Karpas-422 (cell line): ENCODE results near the gene RAB4A. TPM values are rescaled to one million over a fixed set of nuclear protein-coding genes. Genes with fewer than 3 reads are reported as not detected.

Experiments used
- DNase-seq: peaks from one replicate; pipeline ENCODE4 v3.0.0-alpha.2; 2015
- H2AFZ ChIP-seq: fragments of 200-600 bp; sonication (generic); 2 replicates; pipeline ENCODE4 v1.6.1; 2014; ENCODE audit warnings: antibody characterized with exemption, low read length, mixed read lengths
- H3K27ac ChIP-seq: fragments of 200-600 bp; sonication (generic); 2 replicates; pipeline ENCODE4 v1.5.1; 2014; ENCODE audit warnings: mild to moderate bottlenecking, low read length, moderate library complexity
- H3K27me3 ChIP-seq: fragments of 200-600 bp; sonication (generic); 2 replicates; pipeline ENCODE4 v1.6.1; 2014; ENCODE audit warnings: low read length, mixed read lengths
- H3K36me3 ChIP-seq: fragments of 200-600 bp; sonication (generic); 2 replicates; pipeline ENCODE4 v1.6.1; 2014; ENCODE audit warnings: low read length, mixed read lengths; ENCODE audit not compliant: insufficient read depth
- H3K4me1 ChIP-seq: fragments of 200-600 bp; sonication (generic); 2 replicates; pipeline ENCODE4 v1.6.1; 2014; ENCODE audit warnings: mild to moderate bottlenecking, low read length, mixed read lengths
- H3K4me2 ChIP-seq: fragments of 200-600 bp; sonication (generic); 2 replicates; pipeline ENCODE4 v1.6.1; 2014; ENCODE audit warnings: low read length, low read depth, mild to moderate bottlenecking; ENCODE audit not compliant: poor library complexity, severe bottlenecking
- H3K4me3 ChIP-seq: fragments of 200-600 bp; sonication (generic); 2 replicates; pipeline ENCODE4 v1.5.1; 2014; ENCODE audit warnings: mild to moderate bottlenecking, antibody characterized with exemption, low read length, mixed read lengths
- H3K79me2 ChIP-seq: fragments of 200-600 bp; sonication (generic); 2 replicates; pipeline ENCODE4 v1.6.1; 2014; ENCODE audit warnings: mild to moderate bottlenecking, low read length, mixed read lengths
- H3K9ac ChIP-seq: fragments of 200-600 bp; sonication (generic); 2 replicates; pipeline ENCODE4 v1.6.0; 2014; ENCODE audit warnings: low read length
- H3K9me2 ChIP-seq: fragments of 200-600 bp; sonication (generic), shearing (Covaris generic); replicated peaks from 2 replicates; pipeline ENCODE4 v1.6.0; 2014; ENCODE audit warnings: mild to moderate bottlenecking, low read length, moderate library complexity; ENCODE audit not compliant: insufficient read depth
- H3K9me3 ChIP-seq: fragments of 300-700, 200-600 bp; sonication (generic); 2 replicates; pipeline ENCODE4 v1.6.1; 2014; ENCODE audit warnings: low read length, mixed read lengths
- H4K20me1 ChIP-seq: fragments of 200-600 bp; sonication (generic); 2 replicates; pipeline ENCODE4 v1.6.1; 2014; ENCODE audit warnings: mild to moderate bottlenecking, antibody characterized with exemption, low read length, low read depth; ENCODE audit not compliant: insufficient read depth
- total RNA-seq: library from RNA; depleted of rRNA; stranded (reverse); fragments of >200 nt; shearing (Covaris generic); gene quantifications from 2 replicates; pipeline ENCODE4 v1.2.3, GENCODE V29; 2014; ENCODE audit warnings: low replicate concordance

The RAB4A gene
- total RNA-seq, 1 experiment from 2014 or later: not detected

DNA sequence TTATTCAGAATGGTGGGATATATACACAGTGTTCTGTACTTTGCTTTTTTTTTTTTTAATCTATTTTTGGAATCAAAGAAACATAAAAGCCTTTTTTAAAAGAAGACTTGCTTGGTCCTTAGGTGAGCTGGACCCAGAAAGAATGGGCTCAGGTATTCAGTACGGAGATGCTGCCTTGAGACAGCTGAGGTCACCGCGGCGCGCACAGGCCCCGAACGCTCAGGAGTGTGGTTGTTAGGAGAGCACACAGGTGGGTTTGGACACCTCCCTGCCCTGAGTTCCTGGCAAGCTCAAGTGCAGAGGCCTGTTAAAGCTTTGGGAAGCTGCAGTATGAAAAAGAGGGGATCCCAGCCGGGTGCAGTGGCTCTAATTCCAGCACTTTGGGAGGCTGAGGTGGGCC, 31.8 kb downstream of the RAB4A start:
- H3K9me2 ChIP-seq: no peaks in the 10 kb centered on the region
- no peak overlapping the region for H3K9ac ChIP-seq
- no peak overlapping the region for H3K27ac ChIP-seq
- H2AFZ ChIP-seq: no peak overlapping the region
- no peaks in the 10 kb centered on the region for H4K20me1 ChIP-seq
- no peaks in the 10 kb centered on the region for H3K4me1 ChIP-seq
- H3K4me3 ChIP-seq: no peak overlapping the region
- no peaks in the 10 kb centered on the region for H3K79me2 ChIP-seq
- DNase-seq: no peak
- H3K4me2 ChIP-seq: no peak overlapping the region
- H3K27me3 ChIP-seq: no peaks in the 10 kb centered on the region
- H3K9me3 ChIP-seq: no peaks in the 10 kb centered on the region
- H3K36me3 ChIP-seq: no peaks in the 10 kb centered on the region

GRCh38 chr1:229303855-229304254, 32.9 kb downstream of the RAB4A start:
- H3K36me3 ChIP-seq: no peaks in the 10 kb centered on the region
- no peaks in the 10 kb centered on the region for H3K27me3 ChIP-seq
- peak overlapping the region; percentile 11 for H3K4me2 ChIP-seq
- H3K9me2 ChIP-seq: no peaks in the 10 kb centered on the region
- H3K9me3 ChIP-seq: no peaks in the 10 kb centered on the region
- no peaks in the 10 kb centered on the region for H4K20me1 ChIP-seq
- H3K79me2 ChIP-seq: no peaks in the 10 kb centered on the region
- H3K4me3 ChIP-seq: no peak overlapping the region
- H3K27ac ChIP-seq: no peak overlapping the region
- H2AFZ ChIP-seq: no peak overlapping the region
- no peaks in the 10 kb centered on the region for H3K4me1 ChIP-seq
- H3K9ac ChIP-seq: no peak overlapping the region
- DNase-seq: no peak

GRCh38 chr1:229305392-229305791, 34.5 kb downstream of the RAB4A start:
- no peaks in the 10 kb centered on the region for H3K9me3 ChIP-seq
- no peaks in the 10 kb centered on the region for H4K20me1 ChIP-seq
- no peaks in the 10 kb centered on the region for H3K79me2 ChIP-seq
- H3K4me2 ChIP-seq: no peak overlapping the region
- H3K9me2 ChIP-seq: no peaks in the 10 kb centered on the region
- no peak overlapping the region for H3K4me3 ChIP-seq
- DNase-seq: no peak
- no peak overlapping the region for H2AFZ ChIP-seq
- H3K9ac ChIP-seq: no peak overlapping the region
- H3K4me1 ChIP-seq: no peaks in the 10 kb centered on the region
- no peaks in the 10 kb centered on the region for H3K36me3 ChIP-seq
- no peak overlapping the region for H3K27ac ChIP-seq
- no peaks in the 10 kb centered on the region for H3K27me3 ChIP-seq

GRCh38 chr1:229309074-229309473, 38.2 kb downstream of the RAB4A start:
- Histone ChIP-seq H3K9ac (no peak overlapping the region), H3K27me3 (no peaks in the 10 kb centered on the region), H2AFZ (no peak overlapping the region), H3K36me3 (no peaks in the 10 kb centered on the region), H3K4me2 (no peak overlapping the region), H3K4me1 (no peaks in the 10 kb centered on the region), H3K27ac (no peak overlapping the region), H4K20me1 (no peaks in the 10 kb centered on the region), H3K79me2 (no peaks in the 10 kb centered on the region), H3K9me2 (no peaks in the 10 kb centered on the region), H3K4me3 (no peak overlapping the region), H3K9me3 (no peaks in the 10 kb centered on the region)
- DNase-seq: no peak

GRCh38 chr1:229309684-229310083, 38.8 kb downstream of the RAB4A start:
- DNase-seq: no peak
- Histone ChIP-seq H3K36me3 (no peaks in the 10 kb centered on the region), H3K9me3 (no peaks in the 10 kb centered on the region), H3K4me2 (no peak overlapping the region), H3K9ac (no peak overlapping the region), H2AFZ (no peak overlapping the region), H4K20me1 (no peaks in the 10 kb centered on the region), H3K4me3 (no peak overlapping the region), H3K27me3 (no peaks in the 10 kb centered on the region), H3K27ac (no peak overlapping the region), H3K4me1 (no peaks in the 10 kb centered on the region), H3K79me2 (no peaks in the 10 kb centered on the region), H3K9me2 (no peaks in the 10 kb centered on the region)

DNA sequence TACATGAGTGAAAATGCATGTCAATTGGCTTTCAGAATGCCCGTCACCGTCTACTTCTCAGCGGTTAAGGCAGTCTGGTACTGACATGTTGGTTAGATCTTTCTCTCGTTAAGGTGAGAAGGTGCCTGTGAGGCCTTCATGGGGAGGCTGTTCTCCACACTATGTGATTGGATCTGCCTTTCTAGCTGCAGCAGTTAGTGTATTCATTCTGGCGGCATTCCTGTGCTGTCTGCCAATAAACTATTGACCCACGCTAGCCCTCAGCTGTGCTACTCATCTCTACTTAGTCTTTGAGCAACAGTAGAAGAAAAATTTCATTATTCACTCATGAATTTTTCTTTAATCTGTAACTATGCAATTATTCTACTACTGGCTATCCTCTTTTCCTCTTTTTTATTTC, 39.9 kb downstream of the RAB4A start:
- no peak overlapping the region for H3K9ac ChIP-seq
- no peaks in the 10 kb centered on the region for H3K4me1 ChIP-seq
- no peaks in the 10 kb centered on the region for H3K9me2 ChIP-seq
- H3K36me3 ChIP-seq: no peaks in the 10 kb centered on the region
- no peaks in the 10 kb centered on the region for H3K79me2 ChIP-seq
- H3K27ac ChIP-seq: no peak overlapping the region
- no peak overlapping the region for H2AFZ ChIP-seq
- no peak overlapping the region for H3K4me3 ChIP-seq
- DNase-seq: no peak
- H4K20me1 ChIP-seq: no peaks in the 10 kb centered on the region
- no peaks in the 10 kb centered on the region for H3K9me3 ChIP-seq
- no peaks in the 10 kb centered on the region for H3K27me3 ChIP-seq
- no peak overlapping the region for H3K4me2 ChIP-seq

- Histone ChIP-seq H3K4me3 (no peak overlapping the region), H2AFZ (no peak overlapping the region), H3K9me2 (no peaks in the 10 kb centered on the region), H4K20me1 (no peaks in the 10 kb centered on the region), H3K27me3 (no peaks in the 10 kb centered on the region), H3K4me2 (no peak overlapping the region), H3K4me1 (no peaks in the 10 kb centered on the region), H3K9me3 (no peaks in the 10 kb centered on the region), H3K36me3 (no peaks in the 10 kb centered on the region), H3K79me2 (no peaks in the 10 kb centered on the region), H3K27ac (no peak overlapping the region), H3K9ac (no peak overlapping the region)
- DNase-seq: no peak
Measured at GRCh38 chr1:229316166-229316565, 45.3 kb downstream of the RAB4A start.

GRCh38 chr1:229318056-229318455, 47.1 kb downstream of the RAB4A start:
- no peaks in the 10 kb centered on the region for H3K9me3 ChIP-seq

GRCh38 chr1:229319487-229319886, 48.6 kb downstream of the RAB4A start:
- no peaks in the 10 kb centered on the region for H3K9me2 ChIP-seq
- no peaks in the 10 kb centered on the region for H3K36me3 ChIP-seq
- H3K9ac ChIP-seq: no peak overlapping the region
- no peak overlapping the region for H3K27ac ChIP-seq
- no peaks in the 10 kb centered on the region for H3K9me3 ChIP-seq
- no peaks in the 10 kb centered on the region for H3K79me2 ChIP-seq
- H2AFZ ChIP-seq: no peak overlapping the region
- H3K4me2 ChIP-seq: no peak overlapping the region
- H3K27me3 ChIP-seq: no peaks in the 10 kb centered on the region
- H3K4me3 ChIP-seq: no peak overlapping the region
- H4K20me1 ChIP-seq: no peaks in the 10 kb centered on the region
- DNase-seq: no peak
- no peaks in the 10 kb centered on the region for H3K4me1 ChIP-seq

More at GRCh38 chr1:229318056-229318455, 47.1 kb downstream of the RAB4A start:
- Histone ChIP-seq H3K9me2 (no peaks in the 10 kb centered on the region), H3K4me1 (no peaks in the 10 kb centered on the region), H3K4me3 (no peak overlapping the region), H3K79me2 (no peaks in the 10 kb centered on the region), H4K20me1 (no peaks in the 10 kb centered on the region), H3K27me3 (no peaks in the 10 kb centered on the region), H2AFZ (no peak overlapping the region), H3K36me3 (no peaks in the 10 kb centered on the region), H3K9ac (no peak overlapping the region), H3K4me2 (no peak overlapping the region), H3K27ac (no peak overlapping the region)
- no peak for DNase-seq
